DMS114 treated with DMSO at 0.1 percent for 48 hours (cell line): Measurements from ENCODE around the gene FILIP1L.

Source experiments
- DNase-seq: peaks from one replicate; lab custom pipeline; 2025; ENCODE audit not compliant: unreplicated experiment; lab: John Stamatoyannopoulos, UW

FILIP1L gene

GRCh38 chr3:99817437-99818240 is 296.7 kb downstream of the FILIP1L start, which contains the start of gene CMSS1:
Gene CMSS1 (plus strand): TSS chr3:99817862.
- DNase-seq, result peak; percentile 85

- DNase-seq, result no peak
These were observed 297.3 kb downstream of the FILIP1L start for GRCh38 chr3:99817047-99817436.

- DNase-seq, result no peak
These were observed 303.9 kb downstream of the FILIP1L start for GRCh38 chr3:99810403-99810802.

GRCh38 chr3:99809565-99809964 is 304.7 kb downstream of the FILIP1L start:
- no peak for DNase-seq

GRCh38 chr3:99808163-99808794 is 306.0 kb downstream of the FILIP1L start:
- DNase-seq, result peak; percentile 44

- no peak for DNase-seq
These were observed 309.1 kb downstream of the FILIP1L start for GRCh38 chr3:99805160-99805559.

GRCh38 chr3:99803297-99803696 is 311.0 kb downstream of the FILIP1L start:
- no peak for DNase-seq

GRCh38 chr3:99799422-99799821 is 314.9 kb downstream of the FILIP1L start:
- no peak for DNase-seq

- DNase-seq, result no peak
These were observed 318.7 kb downstream of the FILIP1L start for GRCh38 chr3:99795573-99795972.

- DNase-seq, result no peak
These were observed 319.8 kb downstream of the FILIP1L start for GRCh38 chr3:99794485-99794884.

GRCh38 chr3:99789011-99789721 is 325.1 kb downstream of the FILIP1L start:
- DNase-seq, result peak; percentile 11
